GM23338 (cell line): Measurements from ENCODE around the gene STX11. TPM values are rescaled to one million over a fixed set of nuclear protein-coding genes. Genes with fewer than 3 reads are reported as not detected.

Experiments
- ATAC-seq: fragments of 200-7000 bp; cut with Tn5 transposase; 3 replicates; pipeline ENCODE4 v1.9.1; 2020
- DNase-seq: peaks from one replicate; pipeline ENCODE4 v3.0.0-alpha.2; 2015; ENCODE audit warnings: low spot score
- H2AFZ ChIP-seq: fragments of 200-600 bp; sonication (generic); 2 replicates; pipeline ENCODE4 v1.8.0; 2016; ENCODE audit warnings: antibody characterized with exemption, mild to moderate bottlenecking, moderate library complexity
- H3F3A ChIP-seq: fragments of 200-600 bp; sonication (generic); replicated peaks from 2 replicates; pipeline ENCODE4 v1.8.0; 2017; ENCODE audit warnings: antibody characterized with exemption, mixed run types, low read depth
- H3K27ac ChIP-seq: fragments of 200-600 bp; sonication (generic); 2 replicates; pipeline ENCODE4 v1.6.1; 2016; ENCODE audit warnings: low read depth
- H3K27me3 ChIP-seq: fragments of 200-600 bp; sonication (generic); 2 replicates; pipeline ENCODE4 v1.8.0; 2016; ENCODE audit warnings: mild to moderate bottlenecking, mixed run types, moderate library complexity; ENCODE audit not compliant: insufficient read depth
- H3K36me3 ChIP-seq: fragments of 200-600 bp; sonication (generic); 2 replicates; pipeline ENCODE4 v1.8.0; 2016; ENCODE audit warnings: mild to moderate bottlenecking; ENCODE audit not compliant: insufficient read depth
- H3K4me1 ChIP-seq: fragments of 200-600 bp; sonication (generic); 2 replicates; pipeline ENCODE4 v1.8.0; 2016; ENCODE audit warnings: mild to moderate bottlenecking, moderate library complexity; ENCODE audit not compliant: insufficient read depth
- H3K4me2 ChIP-seq: fragments of 200-600 bp; sonication (generic); 2 replicates; pipeline ENCODE4 v1.7.1; 2017; ENCODE audit warnings: mixed run types
- H3K4me3 ChIP-seq: fragments of 200-600 bp; sonication (generic); 2 replicates; pipeline ENCODE4 v1.6.1; 2016; ENCODE audit warnings: mixed run types
- H3K79me2 ChIP-seq: fragments of 200-600 bp; sonication (generic); replicated peaks from 2 replicates; pipeline ENCODE4 v1.8.0; 2017; ENCODE audit warnings: mild to moderate bottlenecking; ENCODE audit not compliant: insufficient read depth
- H3K9me2 ChIP-seq: fragments of 200-600 bp; sonication (generic); 2 replicates; pipeline ENCODE4 v1.8.0; 2017; ENCODE audit not compliant: insufficient read depth
- H4K20me1 ChIP-seq: fragments of 200-600 bp; sonication (generic); replicated peaks from 2 replicates; pipeline ENCODE4 v1.8.0; 2017; ENCODE audit warnings: mild to moderate bottlenecking; ENCODE audit not compliant: insufficient read depth
- H3K27ac Mint-ChIP-seq: 2 replicates; pipeline ENCODE4 v1.8.0; 2020; ENCODE audit warnings: inconsistent platforms, mild to moderate bottlenecking, moderate library complexity, mixed read lengths
- H3K27me3 Mint-ChIP-seq: 3 replicates; pipeline ENCODE4 v1.8.0; 2022; ENCODE audit warnings: low read depth, mild to moderate bottlenecking, moderate library complexity, mixed read lengths, inconsistent platforms; ENCODE audit not compliant: insufficient read depth, poor library complexity
- H3K36me3 Mint-ChIP-seq: 3 replicates; pipeline ENCODE4 v1.8.0; 2021; ENCODE audit warnings: low read depth, mild to moderate bottlenecking, inconsistent platforms, moderate library complexity, mixed read lengths
- H3K4me1 Mint-ChIP-seq: 3 replicates; pipeline ENCODE4 v1.8.0; 2020; ENCODE audit warnings: mild to moderate bottlenecking, inconsistent platforms, mixed read lengths
- H3K4me3 Mint-ChIP-seq: 3 replicates; pipeline ENCODE4 v1.8.0; 2021; ENCODE audit warnings: moderate library complexity, mild to moderate bottlenecking, inconsistent platforms, mixed read lengths
- H3K9me3 Mint-ChIP-seq: 3 replicates; pipeline ENCODE4 v1.8.0; 2020; ENCODE audit warnings: moderate library complexity, mild to moderate bottlenecking, inconsistent platforms, mixed read lengths
- CREB1 ChIP-seq: fragments of 250-450 bp; sonication (Bioruptor Pico); IDR thresholded peaks from 2 replicates; pipeline ENCODE4 v1.5.0; 2020; ENCODE audit warnings: low read depth, mild to moderate bottlenecking, moderate library complexity
- EZH2 ChIP-seq: fragments of 200-600 bp; sonication (generic); IDR thresholded peaks from one replicate; pipeline ENCODE4 v1.8.0; 2017; ENCODE audit warnings: antibody characterized with exemption, mild to moderate bottlenecking, low read depth; ENCODE audit not compliant: unreplicated experiment
- EZH2phosphoT487 ChIP-seq: fragments of 200-600 bp; sonication (generic); IDR thresholded peaks from one replicate; pipeline ENCODE4 v1.8.1; 2018; ENCODE audit warnings: antibody characterized with exemption; ENCODE audit not compliant: unreplicated experiment
- NANOG ChIP-seq: IDR thresholded peaks from 2 replicates; pipeline ENCODE4 v1.6.1; 2016; ENCODE audit warnings: antibody characterized with exemption, borderline replicate concordance
- POLR2AphosphoS5 ChIP-seq: IDR thresholded peaks from 2 replicates; pipeline ENCODE4 v1.6.1; 2016; ENCODE audit warnings: antibody characterized with exemption, low read depth
- STAT1 ChIP-seq: IDR thresholded peaks from one replicate; pipeline ENCODE4 v1.6.1; 2016; ENCODE audit warnings: antibody characterized with exemption; ENCODE audit not compliant: unreplicated experiment
- ZNF114 ChIP-seq: fragments of 250-450 bp; sonication (Bioruptor Pico); IDR thresholded peaks from 2 replicates; pipeline ENCODE4 v1.5.0; 2020; ENCODE audit warnings: mild to moderate bottlenecking, moderate library complexity
- ZNF331 ChIP-seq: fragments of 250-450 bp; sonication (Bioruptor Pico); IDR thresholded peaks from 2 replicates; pipeline ENCODE4 v1.5.0; 2020; ENCODE audit warnings: low read depth, mild to moderate bottlenecking, moderate library complexity
- polyA plus RNA-seq: library from polyadenylated mRNA; unstranded; fragments of >200 nt; fragmentation: Nextera tagmentation; extraction: Ambion mirVana; gene quantifications from 2 replicates; pipeline ENCODE4 v1.2.1, GENCODE V29; 2016
- total RNA-seq: library from RNA; depleted of rRNA; stranded (reverse); fragments of >200 nt; shearing (Covaris generic); gene quantifications from 2 replicates; pipeline ENCODE4 v1.2.3, GENCODE V29; 2014
- TF ChIP-seq, protein P1 (sequence below), 2 experiments: fragments of 200-600 bp in 1 of 2; sonication (generic) in 1 of 2; conservative IDR thresholded peaks; 2 replicates each; pipeline versions ENCODE4 v1.5.1 to v1.6.1; 2016 to 2017; ENCODE audit warnings: antibody characterized with exemption in 2 of 2, low read depth in 2 of 2, mild to moderate bottlenecking in 2 of 2, moderate library complexity in 1 of 2
- TF ChIP-seq, protein P2 (sequence below): IDR thresholded peaks from 2 replicates; pipeline ENCODE4 v1.6.1; 2016; ENCODE audit warnings: antibody characterized with exemption
- TF ChIP-seq, protein P3 (sequence below): IDR thresholded peaks from one replicate; pipeline ENCODE4 v1.6.1; 2018; ENCODE audit warnings: antibody characterized with exemption; ENCODE audit not compliant: unreplicated experiment

The STX11 gene
- total and polyA plus RNA-seq, 2 experiments from 2014 or later = 0.35 to 0.52 TPM

DNA sequence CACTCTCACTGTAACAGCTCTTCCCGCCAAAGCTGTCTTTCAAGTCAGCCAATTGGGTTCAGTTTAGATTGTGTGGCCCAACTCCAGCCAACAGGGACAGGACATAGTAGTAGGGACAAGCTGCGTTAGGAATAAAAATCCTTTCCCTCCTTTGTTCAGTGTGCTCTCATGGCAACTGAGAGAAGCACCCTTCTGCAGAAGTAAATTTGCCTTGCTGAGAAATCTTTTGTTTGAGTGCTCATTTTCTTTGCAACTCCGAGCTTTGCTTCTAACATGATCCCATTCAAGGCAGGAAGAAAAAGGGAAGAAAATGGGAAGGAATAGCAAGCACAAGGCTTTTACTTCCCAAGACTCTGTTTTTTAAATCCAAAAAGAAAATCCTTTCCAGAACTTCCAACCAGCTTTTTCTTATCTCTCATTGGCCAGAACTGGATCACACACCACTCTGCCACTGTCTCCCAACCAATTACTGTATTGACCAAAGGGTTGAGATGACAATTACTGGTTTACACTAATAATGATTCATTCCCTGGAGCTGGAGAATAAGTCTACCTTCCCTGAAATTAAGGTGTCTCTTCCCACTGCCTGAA, 52.7 kb downstream of the STX11 start (continued):
- TF ChIP-seq, protein P1, sequence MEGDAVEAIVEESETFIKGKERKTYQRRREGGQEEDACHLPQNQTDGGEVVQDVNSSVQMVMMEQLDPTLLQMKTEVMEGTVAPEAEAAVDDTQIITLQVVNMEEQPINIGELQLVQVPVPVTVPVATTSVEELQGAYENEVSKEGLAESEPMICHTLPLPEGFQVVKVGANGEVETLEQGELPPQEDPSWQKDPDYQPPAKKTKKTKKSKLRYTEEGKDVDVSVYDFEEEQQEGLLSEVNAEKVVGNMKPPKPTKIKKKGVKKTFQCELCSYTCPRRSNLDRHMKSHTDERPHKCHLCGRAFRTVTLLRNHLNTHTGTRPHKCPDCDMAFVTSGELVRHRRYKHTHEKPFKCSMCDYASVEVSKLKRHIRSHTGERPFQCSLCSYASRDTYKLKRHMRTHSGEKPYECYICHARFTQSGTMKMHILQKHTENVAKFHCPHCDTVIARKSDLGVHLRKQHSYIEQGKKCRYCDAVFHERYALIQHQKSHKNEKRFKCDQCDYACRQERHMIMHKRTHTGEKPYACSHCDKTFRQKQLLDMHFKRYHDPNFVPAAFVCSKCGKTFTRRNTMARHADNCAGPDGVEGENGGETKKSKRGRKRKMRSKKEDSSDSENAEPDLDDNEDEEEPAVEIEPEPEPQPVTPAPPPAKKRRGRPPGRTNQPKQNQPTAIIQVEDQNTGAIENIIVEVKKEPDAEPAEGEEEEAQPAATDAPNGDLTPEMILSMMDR (conservative IDR thresholded peaks at IDR 0.05; ENCODE audit: low read depth in 2 of 2) = no peak
- no peak for TF ChIP-seq STAT1
- no peak for TF ChIP-seq POLR2AphosphoS5
- TF ChIP-seq ZNF114 (CRISPR knock-in tag) = no peak
- TF ChIP-seq CREB1 (CRISPR knock-in tag) = no peak
- TF ChIP-seq NANOG = no peak
- TF ChIP-seq, protein P2, sequence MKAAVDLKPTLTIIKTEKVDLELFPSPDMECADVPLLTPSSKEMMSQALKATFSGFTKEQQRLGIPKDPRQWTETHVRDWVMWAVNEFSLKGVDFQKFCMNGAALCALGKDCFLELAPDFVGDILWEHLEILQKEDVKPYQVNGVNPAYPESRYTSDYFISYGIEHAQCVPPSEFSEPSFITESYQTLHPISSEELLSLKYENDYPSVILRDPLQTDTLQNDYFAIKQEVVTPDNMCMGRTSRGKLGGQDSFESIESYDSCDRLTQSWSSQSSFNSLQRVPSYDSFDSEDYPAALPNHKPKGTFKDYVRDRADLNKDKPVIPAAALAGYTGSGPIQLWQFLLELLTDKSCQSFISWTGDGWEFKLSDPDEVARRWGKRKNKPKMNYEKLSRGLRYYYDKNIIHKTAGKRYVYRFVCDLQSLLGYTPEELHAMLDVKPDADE = no peak
- no peak for TF ChIP-seq ZNF331 (CRISPR knock-in tag)
- no peak for TF ChIP-seq EZH2phosphoT487

DNA sequence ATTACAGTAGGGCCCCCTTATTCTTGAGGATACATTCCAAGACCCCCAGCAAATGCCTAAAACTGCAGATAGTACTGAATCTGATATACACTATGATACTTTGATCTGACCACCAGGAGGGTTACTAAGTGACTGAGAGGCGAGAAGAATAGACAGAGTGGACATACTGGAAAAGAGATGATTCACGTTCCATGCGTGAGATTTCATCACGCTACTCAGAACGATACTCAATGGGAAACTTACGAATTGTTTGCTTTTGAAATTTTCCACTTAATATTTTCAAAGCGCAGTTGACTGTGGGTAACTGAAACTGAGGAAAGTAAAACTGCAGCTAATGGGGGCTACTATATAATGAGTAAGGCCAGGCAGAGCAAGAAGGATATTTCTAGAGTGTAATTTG, 60.8 kb downstream of the STX11 start:
- H3K36me3 ChIP-seq = no peaks in the 10 kb centered on the region
- no peak overlapping the region for H2AFZ ChIP-seq
- no peak for TF ChIP-seq ZNF114 (CRISPR knock-in tag)
- TF ChIP-seq ZNF331 (CRISPR knock-in tag) = no peak
- TF ChIP-seq NANOG = no peak
- TF ChIP-seq, protein P3, sequence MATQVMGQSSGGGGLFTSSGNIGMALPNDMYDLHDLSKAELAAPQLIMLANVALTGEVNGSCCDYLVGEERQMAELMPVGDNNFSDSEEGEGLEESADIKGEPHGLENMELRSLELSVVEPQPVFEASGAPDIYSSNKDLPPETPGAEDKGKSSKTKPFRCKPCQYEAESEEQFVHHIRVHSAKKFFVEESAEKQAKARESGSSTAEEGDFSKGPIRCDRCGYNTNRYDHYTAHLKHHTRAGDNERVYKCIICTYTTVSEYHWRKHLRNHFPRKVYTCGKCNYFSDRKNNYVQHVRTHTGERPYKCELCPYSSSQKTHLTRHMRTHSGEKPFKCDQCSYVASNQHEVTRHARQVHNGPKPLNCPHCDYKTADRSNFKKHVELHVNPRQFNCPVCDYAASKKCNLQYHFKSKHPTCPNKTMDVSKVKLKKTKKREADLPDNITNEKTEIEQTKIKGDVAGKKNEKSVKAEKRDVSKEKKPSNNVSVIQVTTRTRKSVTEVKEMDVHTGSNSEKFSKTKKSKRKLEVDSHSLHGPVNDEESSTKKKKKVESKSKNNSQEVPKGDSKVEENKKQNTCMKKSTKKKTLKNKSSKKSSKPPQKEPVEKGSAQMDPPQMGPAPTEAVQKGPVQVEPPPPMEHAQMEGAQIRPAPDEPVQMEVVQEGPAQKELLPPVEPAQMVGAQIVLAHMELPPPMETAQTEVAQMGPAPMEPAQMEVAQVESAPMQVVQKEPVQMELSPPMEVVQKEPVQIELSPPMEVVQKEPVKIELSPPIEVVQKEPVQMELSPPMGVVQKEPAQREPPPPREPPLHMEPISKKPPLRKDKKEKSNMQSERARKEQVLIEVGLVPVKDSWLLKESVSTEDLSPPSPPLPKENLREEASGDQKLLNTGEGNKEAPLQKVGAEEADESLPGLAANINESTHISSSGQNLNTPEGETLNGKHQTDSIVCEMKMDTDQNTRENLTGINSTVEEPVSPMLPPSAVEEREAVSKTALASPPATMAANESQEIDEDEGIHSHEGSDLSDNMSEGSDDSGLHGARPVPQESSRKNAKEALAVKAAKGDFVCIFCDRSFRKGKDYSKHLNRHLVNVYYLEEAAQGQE = no peak
- TF ChIP-seq EZH2 = no peak
- H3F3A ChIP-seq = no peaks in the 10 kb centered on the region; the same call in 1 of the 2 replicates
- H4K20me1 ChIP-seq = no peaks in the 10 kb centered on the region
- no peak overlapping the region for H3K4me3 ChIP-seq
- H3K9me3 Mint-ChIP-seq = peaks cover under 1% of the 10 kb centered on the region; the same call in 1 of the 3 replicates
- peaks cover 6% of the 10 kb centered on the region; the same call in 1 of the 2 replicates for H3K4me1 ChIP-seq
- DNase-seq (no peak), ATAC-seq (no peak)
- peaks cover 10% of the 10 kb centered on the region for H3K4me1 Mint-ChIP-seq
- H3K27me3 ChIP-seq = no peaks in the 10 kb centered on the region
- peaks cover 15% of the 10 kb centered on the region for H3K27me3 Mint-ChIP-seq
- H3K4me2 ChIP-seq = no peak overlapping the region
- H3K36me3 Mint-ChIP-seq = no peaks in the 10 kb centered on the region
- H3K79me2 ChIP-seq = no peaks in the 10 kb centered on the region
- H3K27ac Mint-ChIP-seq = no peak overlapping the region
- no peak overlapping the region for H3K27ac ChIP-seq
- no peak overlapping the region for H3K4me3 Mint-ChIP-seq
- H3K9me2 ChIP-seq = no peaks in the 10 kb centered on the region
